Mucosa of stomach (tissue), 1 donor: ENCODE data around the gene PNMA6F.

Experiments
- H3K27me3 ChIP-seq: one replicate; pipeline ENCODE4 v1.7.0; 2013; ENCODE audit warnings: mild to moderate bottlenecking, low read length; ENCODE audit not compliant: control insufficient read depth, insufficient read depth
- H3K36me3 ChIP-seq: one replicate; pipeline ENCODE4 v1.7.0; 2013; ENCODE audit warnings: low read length; ENCODE audit not compliant: control insufficient read depth, insufficient read depth
- H3K4me1 ChIP-seq: one replicate; pipeline ENCODE4 v1.7.0; 2013; ENCODE audit warnings: mild to moderate bottlenecking, low read length; ENCODE audit not compliant: control insufficient read depth, insufficient read depth
- H3K4me3 ChIP-seq: one replicate; pipeline ENCODE4 v1.7.0; 2013; ENCODE audit warnings: low read length
- H3K9ac ChIP-seq: one replicate; pipeline ENCODE4 v1.7.0; 2013; ENCODE audit warnings: mild to moderate bottlenecking, low read length, moderate library complexity
- H3K9me3 ChIP-seq: one replicate; pipeline ENCODE4 v1.7.0; 2013; ENCODE audit warnings: mild to moderate bottlenecking, low read length, moderate library complexity; ENCODE audit not compliant: control insufficient read depth
- donor health status: Pancreatic carcinoma.

PNMA6F gene

GRCh38 chrX:153348421-153348820, 26.9 kb upstream of the PNMA6F start:
- no peaks in the 10 kb centered on the region for H3K36me3 ChIP-seq
- no peak overlapping the region for H3K9ac ChIP-seq
- H3K4me3 ChIP-seq: no peak overlapping the region
- H3K27me3 ChIP-seq: no peaks in the 10 kb centered on the region
- H3K4me1 ChIP-seq: no peaks in the 10 kb centered on the region
- no peaks in the 10 kb centered on the region for H3K9me3 ChIP-seq

DNA sequence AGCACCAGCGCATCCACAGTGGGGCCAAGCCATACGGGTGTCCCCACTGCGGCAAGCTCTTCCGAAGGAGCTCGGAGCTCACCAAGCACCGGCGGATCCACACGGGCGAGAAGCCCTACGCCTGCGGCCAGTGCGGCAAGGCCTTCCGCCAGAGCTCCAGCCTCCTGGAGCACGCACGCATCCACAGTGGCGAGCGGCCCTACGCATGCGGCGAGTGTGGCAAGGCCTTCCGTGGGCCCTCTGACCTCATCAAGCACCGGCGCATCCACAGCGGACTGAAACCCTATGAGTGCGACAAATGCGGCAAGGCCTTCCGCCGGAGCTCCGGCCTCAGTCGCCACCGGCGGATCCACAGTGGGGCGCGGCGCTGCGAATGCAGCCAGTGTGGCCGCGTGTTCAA, 26.0 kb upstream of the PNMA6F start:
- Histone ChIP-seq H3K9me3 (no peaks in the 10 kb centered on the region), H3K27me3 (no peaks in the 10 kb centered on the region), H3K36me3 (no peaks in the 10 kb centered on the region), H3K4me3 (no peak overlapping the region), H3K9ac (no peak overlapping the region), H3K4me1 (no peaks in the 10 kb centered on the region)

DNA sequence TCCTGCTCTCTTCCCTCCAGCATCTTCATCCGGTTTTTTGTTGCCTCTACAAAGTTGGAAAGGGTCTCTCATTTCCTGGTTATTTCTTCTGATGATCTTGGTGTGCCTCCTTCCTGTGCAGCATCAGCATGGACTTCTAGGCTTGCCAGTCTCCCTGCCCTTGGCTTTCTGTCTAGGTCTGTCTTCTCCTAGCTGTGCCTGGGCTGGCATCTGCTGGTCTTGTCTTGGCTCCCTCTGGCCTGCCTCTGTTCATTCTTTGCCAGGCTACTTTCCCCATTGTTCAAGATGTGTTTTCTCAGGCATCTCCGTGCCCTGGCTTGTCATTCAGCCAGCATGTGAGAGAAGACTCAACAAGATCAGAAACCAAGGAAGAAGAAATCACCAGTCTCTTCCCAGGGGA, 22.1 kb upstream of the PNMA6F start:
- Histone ChIP-seq H3K9ac (no peak overlapping the region), H3K27me3 (no peaks in the 10 kb centered on the region), H3K4me1 (no peaks in the 10 kb centered on the region), H3K9me3 (no peaks in the 10 kb centered on the region), H3K4me3 (no peak overlapping the region), H3K36me3 (no peaks in the 10 kb centered on the region)

DNA sequence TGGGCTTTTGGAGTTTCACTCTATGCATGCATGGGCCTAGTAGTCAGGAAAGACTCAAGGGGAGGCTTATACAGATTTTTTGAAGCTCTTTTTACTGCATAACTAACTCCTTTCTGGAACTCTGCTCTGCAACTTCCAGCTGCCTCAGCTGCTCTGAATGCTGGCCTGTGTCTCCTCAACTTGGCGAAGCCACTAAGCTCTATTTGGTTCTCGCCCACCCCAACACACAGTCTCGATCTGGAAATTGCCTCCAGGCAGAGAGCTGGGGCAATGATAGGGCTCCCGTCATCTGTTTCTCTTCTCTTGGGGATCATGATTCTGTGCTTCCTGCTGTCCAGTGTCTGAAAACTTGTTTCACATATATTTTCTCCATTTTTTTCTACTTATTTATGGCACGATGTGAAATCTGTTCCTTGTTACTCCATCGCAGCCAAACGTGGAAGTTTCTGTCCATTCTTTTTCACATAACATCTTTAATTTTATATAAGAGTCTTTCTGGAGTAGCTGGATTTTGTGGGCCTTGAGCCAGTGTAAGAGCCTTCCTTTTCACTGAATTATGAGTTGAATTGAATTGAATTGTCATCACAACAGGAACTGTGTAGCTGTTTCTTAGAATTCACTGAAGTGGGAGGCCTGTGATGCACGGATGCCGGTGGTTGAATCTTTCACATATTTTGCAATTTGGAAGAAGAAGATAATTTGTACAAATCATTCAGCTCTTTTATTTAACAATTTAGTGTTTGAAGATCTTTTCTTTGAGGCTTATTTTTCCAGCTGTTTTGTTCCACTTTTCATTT, 21.4 kb upstream of the PNMA6F start:
- Histone ChIP-seq H3K36me3 (no peaks in the 10 kb centered on the region), H3K9me3 (no peaks in the 10 kb centered on the region), H3K4me3 (no peak overlapping the region), H3K4me1 (no peaks in the 10 kb centered on the region), H3K9ac (no peak overlapping the region), H3K27me3 (no peaks in the 10 kb centered on the region)

- Histone ChIP-seq H3K9ac (no peak overlapping the region), H3K36me3 (no peaks in the 10 kb centered on the region), H3K27me3 (no peaks in the 10 kb centered on the region), H3K9me3 (no peaks in the 10 kb centered on the region), H3K4me3 (no peak overlapping the region), H3K4me1 (no peaks in the 10 kb centered on the region)
Observed at GRCh38 chrX:153340111-153340510, 18.5 kb upstream of the PNMA6F start.

GRCh38 chrX:153339662-153340061, 18.1 kb upstream of the PNMA6F start:
- H3K36me3 ChIP-seq: no peaks in the 10 kb centered on the region
- no peaks in the 10 kb centered on the region for H3K4me1 ChIP-seq
- H3K9me3 ChIP-seq: no peaks in the 10 kb centered on the region
- H3K27me3 ChIP-seq: no peaks in the 10 kb centered on the region
- H3K4me3 ChIP-seq: no peak overlapping the region
- no peak overlapping the region for H3K9ac ChIP-seq

DNA sequence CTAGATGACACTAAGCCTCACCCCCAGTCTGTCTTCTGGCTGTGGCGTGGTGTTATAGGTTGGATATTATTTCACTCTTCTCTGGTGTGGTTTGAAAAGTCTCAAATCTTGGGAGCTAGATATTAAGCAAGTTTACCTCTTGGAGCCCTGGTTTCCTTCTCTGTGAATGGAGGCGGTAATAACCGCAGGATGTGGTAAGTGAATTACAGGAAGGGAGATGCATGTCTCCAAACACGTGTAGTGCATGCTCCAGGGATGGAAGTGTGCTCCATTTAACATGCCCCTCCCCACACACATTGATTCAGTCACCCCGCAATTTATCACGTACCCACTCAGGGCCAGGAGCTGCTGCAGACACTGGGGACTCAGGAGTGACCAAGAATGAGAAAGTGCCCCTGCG, 17.3 kb upstream of the PNMA6F start:
- Histone ChIP-seq H3K36me3 (no peaks in the 10 kb centered on the region), H3K4me1 (no peaks in the 10 kb centered on the region), H3K4me3 (no peak overlapping the region), H3K27me3 (no peaks in the 10 kb centered on the region), H3K9ac (no peak overlapping the region), H3K9me3 (no peaks in the 10 kb centered on the region)

DNA sequence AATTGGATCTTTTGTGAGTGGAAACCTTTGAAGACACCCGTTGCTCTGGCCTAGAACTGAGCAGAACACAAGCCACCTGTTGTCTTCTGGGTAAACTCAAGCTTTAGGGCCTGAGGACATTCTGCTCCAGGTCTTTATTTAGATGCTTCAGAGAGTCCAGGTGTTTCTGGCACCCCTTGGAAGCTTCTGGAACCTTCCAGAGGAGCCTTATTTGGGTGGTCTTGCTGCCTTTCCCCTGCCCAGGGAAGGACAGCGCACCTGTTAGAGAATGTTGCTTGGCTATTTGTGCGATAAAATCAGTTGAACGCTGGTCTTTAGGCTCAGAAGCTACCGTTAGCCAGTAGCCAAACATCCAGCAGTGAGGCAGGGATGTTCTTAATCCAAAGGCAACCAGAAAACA, 15.4 kb upstream of the PNMA6F start:
- no peaks in the 10 kb centered on the region for H3K36me3 ChIP-seq
- no peak overlapping the region for H3K4me3 ChIP-seq
- no peaks in the 10 kb centered on the region for H3K9me3 ChIP-seq
- H3K27me3 ChIP-seq: no peaks in the 10 kb centered on the region
- no peaks in the 10 kb centered on the region for H3K4me1 ChIP-seq
- H3K9ac ChIP-seq: no peak overlapping the region

- Histone ChIP-seq H3K9ac (no peak overlapping the region), H3K4me3 (no peak overlapping the region)
Observed at GRCh38 chrX:153336121-153336894, 14.7 kb upstream of the PNMA6F start.

GRCh38 chrX:153334654-153335295, 13.2 kb upstream of the PNMA6F start:
- Histone ChIP-seq H3K9ac (peak overlapping the region; percentile 70), H3K4me3 (peak overlapping the region; percentile 8), H3K9me3 (no peaks in the 10 kb centered on the region), H3K36me3 (no peaks in the 10 kb centered on the region), H3K27me3 (no peaks in the 10 kb centered on the region), H3K4me1 (no peaks in the 10 kb centered on the region)

More at GRCh38 chrX:153336121-153336894, 14.7 kb upstream of the PNMA6F start:
- Histone ChIP-seq H3K27me3 (no peaks in the 10 kb centered on the region), H3K4me1 (no peaks in the 10 kb centered on the region), H3K9me3 (no peaks in the 10 kb centered on the region), H3K36me3 (no peaks in the 10 kb centered on the region)

DNA sequence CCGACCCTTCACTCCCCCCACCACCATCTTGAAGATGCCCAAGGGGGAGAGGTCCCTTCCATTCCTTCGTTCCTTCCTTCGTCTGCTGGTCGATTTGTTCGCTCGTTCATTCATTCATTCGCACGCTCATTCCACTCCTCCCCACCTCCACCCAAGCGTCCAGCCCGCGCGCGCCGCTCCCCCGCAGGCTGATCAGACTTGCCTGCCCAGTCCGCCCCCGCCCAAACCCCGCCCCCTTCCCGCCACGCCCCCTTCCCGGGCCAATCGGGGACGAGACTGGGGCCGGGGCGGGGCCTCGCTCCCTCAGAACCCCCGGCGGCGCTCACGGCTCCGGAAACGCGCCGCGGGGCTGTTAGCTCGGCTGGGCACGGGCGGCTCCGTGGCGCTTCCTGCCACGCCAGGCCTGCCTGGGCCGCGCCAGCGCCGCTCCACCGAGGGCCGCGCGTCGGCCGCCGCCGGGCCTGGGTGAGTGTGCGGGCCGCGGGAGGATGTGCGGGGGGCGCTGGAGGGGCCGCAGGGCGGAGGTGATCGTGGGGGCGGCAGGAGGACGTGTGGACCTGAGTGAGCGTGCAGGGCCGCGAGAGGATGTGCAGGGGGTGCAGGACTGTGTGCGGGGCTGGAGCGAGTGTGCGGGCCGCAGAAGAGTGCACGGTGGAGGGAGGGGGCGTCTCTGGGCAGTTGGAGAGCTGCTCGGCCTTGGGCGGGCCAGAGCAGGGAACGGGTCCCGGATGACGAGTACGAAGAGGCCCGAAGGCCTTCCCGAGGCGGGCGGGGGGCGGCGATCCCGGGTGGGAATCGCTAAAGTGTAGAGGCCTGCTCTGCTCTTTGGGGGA, 12.5 kb upstream of the PNMA6F start, which contains the start of gene ZNF275:
ZNF275 (plus strand) TSS at position 333 of the 833 bp plus-strand sequence. CDS start 2,527 bp downstream, outside the sequence.
- H3K4me1 ChIP-seq: no peaks in the 10 kb centered on the region

More for the DNA sequence above, 12.5 kb upstream of the PNMA6F start, which contains the start of gene ZNF275:
- H3K27me3 ChIP-seq: no peaks in the 10 kb centered on the region
- H3K36me3 ChIP-seq: no peaks in the 10 kb centered on the region
- H3K4me3 ChIP-seq: peak within 1 kb of the TSS; percentile 8
- peak within 1 kb of the TSS; percentile 70 for H3K9ac ChIP-seq
- no peaks in the 10 kb centered on the region for H3K9me3 ChIP-seq
